Hepatocyte (in vitro differentiated cells): ENCODE measurements around the gene SESN3. TPM values are rescaled to one million over a fixed set of nuclear protein-coding genes. Genes with fewer than 3 reads are reported as not detected.

Experiments
- DNase-seq: peaks from one replicate; pipeline ENCODE4 v3.0.0-alpha.2; 2016; ENCODE audit warnings: low spot score
- H2AFZ ChIP-seq: fragments of 200-600 bp; sonication (generic); 2 replicates; pipeline ENCODE4 v1.6.0; 2016; ENCODE audit warnings: antibody characterized with exemption, mild to moderate bottlenecking
- H3K27ac ChIP-seq: fragments of 200-600 bp; sonication (generic); 2 replicates; pipeline ENCODE4 v1.5.1; 2016; ENCODE audit warnings: mild to moderate bottlenecking
- H3K27me3 ChIP-seq: fragments of 200-600 bp; sonication (generic); 2 replicates; pipeline ENCODE4 v1.6.1; 2016
- H3K36me3 ChIP-seq: fragments of 200-600 bp; sonication (generic); replicated peaks from 2 replicates; pipeline ENCODE4 v1.5.1; 2016; ENCODE audit warnings: low read depth; ENCODE audit not compliant: insufficient read depth
- H3K4me1 ChIP-seq: fragments of 200-600 bp; sonication (generic); 2 replicates; pipeline ENCODE4 v1.5.1; 2016; ENCODE audit warnings: mild to moderate bottlenecking, moderate library complexity; ENCODE audit not compliant: insufficient read depth
- H3K4me2 ChIP-seq: fragments of 200-600 bp; sonication (generic); 2 replicates; pipeline ENCODE4 v1.6.0; 2016
- H3K4me3 ChIP-seq: fragments of 200-600 bp; sonication (generic); 2 replicates; pipeline ENCODE4 v1.5.1; 2016; ENCODE audit warnings: mild to moderate bottlenecking
- H3K79me2 ChIP-seq: fragments of 200-600 bp; sonication (generic); 2 replicates; pipeline ENCODE4 v1.6.0; 2017; ENCODE audit warnings: mild to moderate bottlenecking
- H3K9me2 ChIP-seq: fragments of 200-600 bp; sonication (generic); replicated peaks from 2 replicates; pipeline ENCODE4 v1.6.0; 2017; ENCODE audit warnings: mild to moderate bottlenecking; ENCODE audit not compliant: insufficient read depth
- H3K9me3 ChIP-seq: fragments of 200-600 bp; sonication (generic); 2 replicates; pipeline ENCODE4 v1.5.1; 2016; ENCODE audit warnings: low read depth, mild to moderate bottlenecking
- H4K20me1 ChIP-seq: fragments of 200-600 bp; sonication (generic); 2 replicates; pipeline ENCODE4 v1.6.0; 2016; ENCODE audit warnings: mild to moderate bottlenecking; ENCODE audit not compliant: insufficient read depth, poor library complexity, severe bottlenecking
- CTCF ChIP-seq: fragments of 200-600 bp; sonication (generic); IDR thresholded peaks from 2 replicates; pipeline ENCODE4 v1.5.1; 2016; ENCODE audit warnings: antibody characterized with exemption, mild to moderate bottlenecking; ENCODE audit not compliant: poor library complexity
- EZH2 ChIP-seq: fragments of 200-600 bp; sonication (generic); IDR thresholded peaks from 2 replicates; pipeline ENCODE4 v1.6.1; 2016; ENCODE audit warnings: antibody characterized with exemption, mild to moderate bottlenecking, borderline replicate concordance
- EZH2phosphoT487 ChIP-seq: fragments of 200-600 bp; sonication (generic); IDR thresholded peaks from one replicate; pipeline ENCODE4 v1.6.1; 2018; ENCODE audit warnings: antibody characterized with exemption, mild to moderate bottlenecking, low read depth, moderate library complexity; ENCODE audit not compliant: unreplicated experiment, severe bottlenecking
- WGBS: methylation state at CpG from one replicate; pipeline ENCODE4 v1.1.6; 2016; ENCODE audit warnings: low lambda C conversion rate; ENCODE audit errors: missing lambda C conversion rate; 5-methylcytosine and 5-hydroxymethylcytosine counted together
- polyA plus RNA-seq: library from polyadenylated mRNA; unstranded; fragments of >200 nt; fragmentation: Nextera tagmentation; extraction: Ambion mirVana; gene quantifications from 2 replicates; pipeline ENCODE4 v1.2.1, GENCODE V29; 2016
- total RNA-seq: library from RNA; depleted of rRNA; stranded (reverse); fragments of >200 nt; gene quantifications from 2 replicates; pipeline ENCODE4 v1.2.3, GENCODE V29; 2014

SESN3 gene
- total and polyA plus RNA-seq, 2 experiments from 2014 or later = 8.1 to 107 TPM

- 55% methylated on average over 2 of the region's 2 CpGs for WGBS
- Histone ChIP-seq H3K27me3 (no peaks in the 10 kb centered on the region), H3K79me2 (no peaks in the 10 kb centered on the region), H3K36me3 (no peaks in the 10 kb centered on the region), H3K9me2 (no peaks in the 10 kb centered on the region), H4K20me1 (no peaks in the 10 kb centered on the region), H2AFZ (no peak overlapping the region), H3K4me1 (peaks cover 36% of the 10 kb centered on the region), H3K4me3 (no peak overlapping the region), H3K4me2 (peak overlapping the region; percentile 47), H3K9me3 (no peaks in the 10 kb centered on the region), H3K27ac (peak overlapping the region; percentile 77)
- no peak for DNase-seq
- TF ChIP-seq CTCF = no peak
- no peak for TF ChIP-seq EZH2
- TF ChIP-seq EZH2phosphoT487 = no peak
Observed at GRCh38 chr11:95243673-95244072, 12.7 kb upstream of the SESN3 start.

- no peaks in the 10 kb centered on the region for H3K9me3 ChIP-seq
- DNase-seq = no peak
- peak overlapping the region; percentile 42 for H2AFZ ChIP-seq
Observed at GRCh38 chr11:95242845-95243605, 12.0 kb upstream of the SESN3 start.

GRCh38 chr11:95242091-95242844, 11.3 kb upstream of the SESN3 start:
- no peaks in the 10 kb centered on the region for H4K20me1 ChIP-seq
- no peak for TF ChIP-seq EZH2phosphoT487
- peak overlapping the region; percentile 47 for H3K4me2 ChIP-seq
- peak overlapping the region; percentile 77 for H3K27ac ChIP-seq
- 62% methylated on average over 8 of the region's 8 CpGs for WGBS
- DNase-seq = no peak
- no peaks in the 10 kb centered on the region for H3K27me3 ChIP-seq
- H3K4me3 ChIP-seq = no peak overlapping the region
- H3K9me2 ChIP-seq = no peaks in the 10 kb centered on the region
- no peaks in the 10 kb centered on the region for H3K9me3 ChIP-seq
- H3K79me2 ChIP-seq = no peaks in the 10 kb centered on the region
- peak overlapping the region; percentile 42 for H2AFZ ChIP-seq
- no peaks in the 10 kb centered on the region for H3K36me3 ChIP-seq
- H3K4me1 ChIP-seq = peaks cover 36% of the 10 kb centered on the region

More at GRCh38 chr11:95242845-95243605, 12.0 kb upstream of the SESN3 start:
- Histone ChIP-seq H3K4me2 (peak overlapping the region; percentile 47), H3K4me1 (peaks cover 36% of the 10 kb centered on the region), H3K4me3 (no peak overlapping the region), H3K27ac (peak overlapping the region; percentile 77), H3K9me2 (no peaks in the 10 kb centered on the region), H3K79me2 (no peaks in the 10 kb centered on the region), H3K27me3 (no peaks in the 10 kb centered on the region), H3K36me3 (no peaks in the 10 kb centered on the region), H4K20me1 (no peaks in the 10 kb centered on the region)
- WGBS = 67% methylated on average over 6 of the region's 6 CpGs
- TF ChIP-seq CTCF (no peak), EZH2 (no peak), EZH2phosphoT487 (no peak)

- TF ChIP-seq CTCF (no peak), EZH2 (no peak), EZH2phosphoT487 (no peak)
- H3K27ac ChIP-seq = peak overlapping the region; percentile 77
- no peaks in the 10 kb centered on the region for H3K27me3 ChIP-seq
- H3K79me2 ChIP-seq = no peaks in the 10 kb centered on the region
- peak overlapping the region; percentile 47 for H3K4me2 ChIP-seq
- no peaks in the 10 kb centered on the region for H3K36me3 ChIP-seq
- 83% methylated on average over 5 of the region's 5 CpGs for WGBS
- no peak overlapping the region for H3K4me3 ChIP-seq
- no peaks in the 10 kb centered on the region for H3K9me2 ChIP-seq
- no peak for DNase-seq
- H4K20me1 ChIP-seq = no peaks in the 10 kb centered on the region
- no peaks in the 10 kb centered on the region for H3K9me3 ChIP-seq
- H2AFZ ChIP-seq = peak overlapping the region; percentile 42
- peaks cover 36% of the 10 kb centered on the region for H3K4me1 ChIP-seq
Observed at GRCh38 chr11:95241681-95242081, 10.7 kb upstream of the SESN3 start.
